Measurements from ENCODE around the gene ARL3.
"Not testable (repeated sequence)": the region's sequence is repeated elsewhere in the genome, so short reads cannot be mapped to it uniquely, and the experiment has no call there.

The ARL3 gene

DNA sequence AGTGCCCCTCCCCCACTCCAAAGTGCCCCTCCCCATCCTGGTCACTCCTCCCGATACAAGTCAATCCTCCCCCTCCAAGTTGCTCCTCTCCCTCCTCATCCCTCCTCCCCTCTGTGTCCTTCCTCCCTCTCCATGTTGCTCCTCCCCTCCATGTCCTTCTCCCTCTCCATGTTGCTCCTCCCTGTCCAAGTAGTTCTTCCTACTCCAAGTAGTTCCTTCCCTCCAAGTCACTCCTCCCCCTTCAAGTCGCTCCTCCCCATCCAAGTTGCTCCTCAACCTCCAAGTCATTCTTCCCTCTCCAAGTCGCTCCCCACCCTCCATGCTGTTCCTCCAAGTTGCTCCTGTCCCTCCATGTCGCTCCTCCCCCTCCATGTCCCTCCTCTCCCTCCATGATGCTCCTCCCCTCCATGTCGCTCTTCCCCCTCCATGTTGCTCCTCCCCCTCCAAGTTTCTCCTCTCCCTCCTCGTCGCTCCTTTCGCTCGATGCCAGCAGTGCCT lies 20.9 kb upstream of the ARL3 start:
- no peak for DNase-seq (ENCODE audit: low spot score)

DNA sequence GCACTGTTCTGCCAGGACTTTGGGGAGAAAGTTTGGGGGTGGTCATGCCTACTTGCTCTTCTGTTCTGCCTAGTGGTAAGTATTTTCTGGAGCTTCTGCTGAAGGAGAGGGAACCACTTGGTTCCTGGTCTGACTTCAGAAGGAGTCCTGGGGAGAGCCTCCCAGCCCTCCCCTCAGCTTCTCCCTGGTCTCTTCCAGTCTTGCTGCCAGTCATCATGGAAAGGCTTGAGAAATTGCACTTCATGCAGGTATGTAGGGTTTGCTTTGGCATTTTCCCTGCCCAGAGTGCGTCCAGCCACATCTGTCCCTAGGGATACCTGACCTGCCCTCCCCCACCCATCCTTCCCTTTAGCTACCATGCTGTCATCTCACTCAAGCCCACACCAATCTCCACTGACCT lies 18.5 kb upstream of the ARL3 start:
- no peak for DNase-seq (ENCODE audit: low spot score)

DNA sequence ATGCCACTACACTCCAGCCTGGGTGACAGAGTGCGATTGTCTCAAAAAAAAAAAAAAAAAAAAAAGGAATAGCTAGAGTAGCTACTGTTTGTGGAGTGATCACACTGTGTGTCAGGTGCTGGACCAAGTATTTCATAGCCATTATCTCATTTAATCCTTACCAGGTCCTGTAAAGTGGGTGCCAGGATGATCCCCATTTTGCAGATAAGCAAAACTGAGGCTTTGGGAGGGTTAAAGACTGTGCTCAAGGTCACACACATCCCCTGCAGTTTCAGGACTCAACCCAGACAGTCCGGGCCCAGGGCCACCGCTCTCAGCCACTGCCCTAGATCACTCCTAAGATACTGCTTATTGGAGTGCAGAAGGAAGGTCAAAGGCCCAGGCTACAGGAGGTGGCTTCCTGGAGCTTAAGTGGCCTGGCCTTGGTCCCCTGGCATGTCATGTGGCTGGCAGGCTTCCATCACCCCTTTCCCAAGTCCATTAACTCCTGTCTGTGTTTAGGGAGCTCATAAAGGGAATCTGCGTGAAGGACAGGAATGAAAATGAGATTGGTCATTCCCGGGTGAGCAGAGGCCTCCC lies 17.1 kb upstream of the ARL3 start:
- DNase-seq (ENCODE audit: low spot score), result no peak

DNA sequence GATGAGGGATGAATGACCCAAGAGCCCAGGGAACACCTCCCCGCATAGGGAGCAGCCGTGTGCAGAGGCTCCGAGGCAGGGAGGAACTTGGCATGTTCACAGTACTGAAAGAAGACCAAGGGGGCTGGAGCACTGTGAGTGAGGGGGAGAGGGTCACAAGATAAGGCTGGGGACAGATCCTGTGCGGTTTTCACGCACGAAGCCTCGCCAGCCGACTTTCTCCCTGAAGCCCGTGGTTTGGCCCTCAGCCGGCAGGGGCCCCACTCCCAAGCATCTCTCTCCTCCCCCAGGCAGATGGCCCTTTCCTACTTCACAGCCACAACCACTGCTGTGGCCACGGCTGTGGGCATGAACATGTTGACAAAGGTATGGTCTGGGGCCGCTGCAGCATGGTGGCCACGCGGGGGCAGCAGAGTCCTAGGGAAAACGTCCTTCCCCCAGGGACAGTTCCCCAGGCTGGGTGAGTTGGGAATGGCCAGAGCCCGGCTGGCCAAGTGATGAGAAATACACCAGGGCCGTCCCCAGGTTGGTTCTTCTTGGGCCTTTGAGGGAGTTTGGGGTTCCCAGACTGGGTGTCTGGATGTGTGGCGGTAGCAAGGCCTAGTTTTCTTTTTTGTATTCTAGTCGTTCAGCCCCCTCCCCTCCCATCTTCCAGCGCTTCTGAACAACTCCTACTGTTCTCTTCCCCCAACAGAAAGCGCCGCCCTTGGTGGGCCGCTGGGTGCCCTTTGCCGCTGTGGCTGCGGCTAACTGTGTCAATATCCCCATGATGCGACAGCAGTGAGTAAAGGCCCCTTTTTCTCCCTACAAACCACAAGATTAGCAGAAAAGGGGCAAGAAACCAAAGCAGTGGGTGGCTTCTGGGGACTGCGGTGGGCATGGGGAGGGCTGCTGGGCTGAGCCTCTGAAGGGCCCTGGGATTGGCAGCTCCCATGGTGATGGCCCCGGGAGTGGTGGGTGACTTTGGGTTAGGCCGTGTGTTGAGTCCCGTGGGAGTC lies 15.1 kb upstream of the ARL3 start:
- DNase-seq (ENCODE audit: low spot score), result peak; percentile 32

DNA sequence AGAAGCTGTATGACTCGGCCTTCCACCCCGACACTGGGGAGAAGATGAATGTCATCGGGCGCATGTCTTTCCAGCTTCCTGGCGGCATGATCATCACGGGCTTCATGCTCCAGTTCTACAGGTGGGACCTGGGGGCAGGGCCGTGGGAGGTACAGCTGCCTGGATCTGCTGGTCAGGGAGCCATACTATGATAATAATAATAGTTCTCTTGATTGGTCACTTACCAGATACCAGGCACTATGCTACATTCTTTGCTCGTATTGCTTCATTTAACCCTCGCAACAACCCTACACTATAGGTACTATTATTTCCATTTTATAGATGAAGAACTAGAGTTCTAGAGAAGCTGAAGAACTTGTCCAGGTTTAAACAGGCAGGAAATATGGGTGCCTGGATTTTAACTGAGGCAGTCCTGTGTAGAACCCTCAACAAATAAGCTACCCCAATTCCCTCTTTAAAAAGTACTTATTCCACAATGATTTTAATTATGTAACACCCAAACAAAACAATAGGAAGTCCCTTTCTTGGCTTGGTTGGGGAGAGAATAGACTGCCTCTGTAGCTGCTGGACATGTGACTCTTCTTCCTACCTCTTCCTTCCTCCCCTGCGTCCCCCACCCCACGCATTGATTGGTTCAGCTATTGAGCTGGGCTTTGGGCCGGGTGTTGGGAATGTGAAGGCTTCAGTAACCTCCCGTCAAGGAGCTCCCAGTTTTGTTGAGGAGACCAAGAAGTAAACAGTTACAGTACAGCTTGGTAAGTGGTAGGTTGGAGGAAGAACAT lies 13.0 kb upstream of the ARL3 start:
- no peak for DNase-seq (ENCODE audit: low spot score)

DNA sequence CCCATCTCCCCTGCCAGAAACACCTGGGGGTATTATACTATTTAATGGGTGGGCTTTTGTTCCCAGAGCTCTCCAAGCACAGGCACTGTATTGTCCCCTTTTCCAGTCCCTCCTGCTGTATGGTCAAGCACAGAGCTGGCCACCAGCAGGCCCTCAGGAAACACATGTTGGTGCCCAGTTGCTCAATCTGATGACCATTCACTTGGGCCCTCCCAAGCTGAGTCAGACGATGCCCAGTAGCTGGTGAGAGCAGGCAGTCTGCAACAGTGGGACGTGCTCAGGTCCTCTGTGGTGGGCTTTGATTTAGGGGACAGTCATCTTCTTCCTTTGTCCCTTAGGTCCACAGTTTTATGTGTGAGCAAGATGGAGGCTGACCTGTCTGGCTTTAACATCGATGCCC lies 12.1 kb upstream of the ARL3 start:
- DNase-seq (ENCODE audit: low spot score), result no peak

DNA sequence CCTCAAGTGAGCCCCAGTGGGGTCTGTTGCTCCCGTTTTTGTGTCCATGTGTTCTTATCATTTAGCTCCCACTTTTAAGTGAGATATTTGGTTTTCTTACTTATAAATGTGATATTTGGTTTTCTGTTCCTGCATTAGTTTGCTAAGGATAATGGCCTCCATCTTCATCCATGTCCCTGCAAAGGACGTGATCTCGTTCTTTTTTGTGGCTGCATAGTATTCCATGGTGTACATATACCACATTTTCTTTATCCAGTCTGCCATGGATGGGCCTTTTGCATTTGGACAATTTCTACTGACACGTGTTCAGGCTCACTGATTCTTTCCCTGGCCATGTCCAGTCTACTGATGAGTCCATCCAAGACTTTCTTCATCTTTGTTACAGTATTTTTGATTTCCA lies 9.8 kb upstream of the ARL3 start:
- no peak for DNase-seq (ENCODE audit: low spot score)

DNA sequence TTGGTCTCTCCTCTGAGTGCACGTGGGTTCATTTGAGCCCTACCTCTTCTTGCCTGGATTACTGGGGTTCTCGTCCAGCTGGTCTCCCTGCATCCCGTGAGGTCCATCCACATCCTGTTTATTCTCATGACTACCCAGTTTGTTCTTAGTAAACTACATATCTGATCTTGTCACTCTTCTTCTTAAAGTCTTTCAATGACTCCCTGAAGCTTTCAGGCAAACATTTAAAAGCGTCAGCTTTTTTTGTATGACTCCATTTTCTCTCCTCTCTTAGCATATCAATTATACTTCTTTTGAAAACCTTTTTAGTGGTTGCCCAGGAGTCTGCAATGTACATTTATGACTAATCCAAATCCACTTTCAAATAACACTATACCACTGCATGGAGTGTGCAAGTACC lies 7.8 kb upstream of the ARL3 start:
- DNase-seq (ENCODE audit: low spot score), result no peak

DNA sequence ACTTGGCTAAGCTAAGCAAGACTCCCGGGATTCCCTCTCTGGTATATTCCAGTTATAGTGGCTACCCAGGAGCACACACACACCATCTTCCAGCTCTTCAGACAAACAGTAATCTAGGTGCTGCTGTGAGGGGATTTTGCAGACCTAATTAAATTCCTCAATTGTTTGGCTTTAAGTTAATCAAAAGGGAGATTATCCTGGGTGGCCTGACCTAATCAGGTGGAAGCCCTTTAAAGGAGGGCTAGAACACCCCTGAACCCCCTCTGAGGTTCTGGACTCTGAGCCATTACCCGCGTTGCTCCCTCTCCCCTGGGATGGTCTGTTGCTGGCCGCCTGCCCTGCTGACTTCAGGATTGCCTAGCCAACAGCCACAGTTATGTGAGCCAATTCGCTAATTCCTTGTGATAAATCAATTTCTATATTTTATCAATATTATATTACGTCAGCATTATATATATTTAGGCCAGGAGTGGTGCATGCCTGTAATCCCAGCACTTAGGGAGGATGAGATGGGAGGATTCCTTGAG lies 6.6 kb upstream of the ARL3 start:
- no peak for DNase-seq (ENCODE audit: low spot score)

DNA sequence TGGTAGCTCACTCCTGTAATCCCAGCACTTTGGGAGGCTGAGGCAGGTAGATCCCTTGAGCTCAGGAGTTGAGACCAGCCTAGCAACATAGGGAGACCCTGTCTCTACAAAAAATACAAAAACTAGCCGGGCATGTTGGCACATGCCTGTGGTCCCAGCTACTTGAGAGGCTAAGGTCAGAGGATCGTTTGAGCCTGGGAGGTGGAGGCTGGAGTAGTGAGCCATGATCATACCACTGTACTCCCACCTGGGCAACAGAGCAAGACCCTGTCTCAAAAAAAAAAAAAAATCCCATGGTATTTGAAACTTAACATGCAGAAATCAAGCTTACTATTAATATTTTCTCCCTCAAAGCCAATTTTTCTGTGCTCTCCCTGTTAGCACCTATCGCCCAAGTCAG lies 6.1 kb upstream of the ARL3 start:
- DNase-seq (ENCODE audit: low spot score), result no peak

DNA sequence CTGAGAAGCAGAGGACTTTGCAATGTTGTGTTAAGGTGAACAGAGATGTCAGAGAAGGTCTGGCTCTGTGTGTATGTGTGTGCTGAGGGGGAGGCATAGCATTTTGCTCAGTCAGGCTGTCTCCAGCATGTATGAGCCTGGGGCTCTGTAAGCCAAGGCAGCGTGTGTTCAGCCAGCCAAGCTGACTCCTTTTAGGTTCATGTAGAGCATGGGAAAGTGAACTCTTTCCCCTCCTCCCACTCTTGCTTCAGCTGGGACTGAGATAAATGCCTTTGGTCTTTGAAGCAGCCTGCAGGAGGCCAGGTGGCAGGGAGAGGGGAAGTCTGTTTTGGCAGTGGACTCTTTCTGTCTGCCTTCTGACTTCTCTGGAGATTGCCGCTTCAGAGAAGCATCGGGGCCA lies 4.0 kb upstream of the ARL3 start:
- DNase-seq (ENCODE audit: low spot score), result peak; percentile 30

DNA sequence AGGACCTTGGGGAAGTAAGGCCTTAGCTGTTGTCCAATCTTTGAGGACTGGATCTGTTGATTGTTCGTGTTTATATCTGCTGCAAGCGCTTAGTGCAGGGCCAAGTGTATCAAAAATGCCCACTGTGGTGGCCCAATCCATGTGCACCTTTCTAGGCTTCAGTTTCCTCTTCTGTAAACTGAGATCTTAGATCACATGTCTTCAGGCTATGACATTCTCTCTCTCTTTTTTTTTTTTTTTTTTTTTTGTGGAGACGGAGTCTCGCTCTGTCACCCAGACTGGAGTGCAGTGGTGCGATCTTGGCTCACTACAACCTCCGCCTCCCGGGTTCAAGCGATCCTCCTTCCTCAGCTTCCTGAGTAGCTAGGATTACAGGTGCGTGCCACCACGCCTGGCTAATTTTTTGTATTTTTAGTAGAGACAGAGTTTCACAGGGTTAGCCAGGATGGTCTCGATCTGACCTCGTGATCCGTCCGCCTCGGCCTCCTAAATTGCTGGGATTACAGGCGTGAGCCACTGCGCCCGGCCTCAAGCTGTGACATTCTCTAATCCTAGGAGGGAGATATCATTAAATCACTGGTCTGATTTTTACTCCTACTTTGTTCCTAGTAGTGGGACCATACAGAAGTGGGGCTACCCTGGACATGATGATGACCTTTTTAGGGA lies 2.8 kb upstream of the ARL3 start:
- DNase-seq (ENCODE audit: low spot score), result not testable (repeated sequence)

DNA sequence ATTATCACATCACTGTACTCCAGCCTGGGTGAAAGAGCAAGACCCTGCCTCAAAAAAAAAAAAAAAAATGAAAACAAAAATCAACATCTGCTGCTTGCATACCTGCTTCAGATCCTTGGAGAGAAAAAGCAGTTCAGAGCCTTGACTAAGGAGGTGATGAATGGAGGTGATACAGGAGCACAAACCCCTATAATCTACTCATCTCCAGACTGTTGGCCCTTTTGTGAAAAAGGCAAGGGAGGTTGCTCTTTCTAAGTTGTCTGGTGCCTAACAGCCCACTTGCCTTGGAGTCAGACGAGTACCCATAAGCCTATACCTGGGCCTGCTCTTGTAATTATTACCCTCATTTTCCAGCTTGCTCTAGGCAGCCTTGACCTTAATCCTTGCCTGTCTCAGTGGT lies 1.7 kb upstream of the ARL3 start:
- peak; percentile 27 for DNase-seq (ENCODE audit: low spot score)

DNA sequence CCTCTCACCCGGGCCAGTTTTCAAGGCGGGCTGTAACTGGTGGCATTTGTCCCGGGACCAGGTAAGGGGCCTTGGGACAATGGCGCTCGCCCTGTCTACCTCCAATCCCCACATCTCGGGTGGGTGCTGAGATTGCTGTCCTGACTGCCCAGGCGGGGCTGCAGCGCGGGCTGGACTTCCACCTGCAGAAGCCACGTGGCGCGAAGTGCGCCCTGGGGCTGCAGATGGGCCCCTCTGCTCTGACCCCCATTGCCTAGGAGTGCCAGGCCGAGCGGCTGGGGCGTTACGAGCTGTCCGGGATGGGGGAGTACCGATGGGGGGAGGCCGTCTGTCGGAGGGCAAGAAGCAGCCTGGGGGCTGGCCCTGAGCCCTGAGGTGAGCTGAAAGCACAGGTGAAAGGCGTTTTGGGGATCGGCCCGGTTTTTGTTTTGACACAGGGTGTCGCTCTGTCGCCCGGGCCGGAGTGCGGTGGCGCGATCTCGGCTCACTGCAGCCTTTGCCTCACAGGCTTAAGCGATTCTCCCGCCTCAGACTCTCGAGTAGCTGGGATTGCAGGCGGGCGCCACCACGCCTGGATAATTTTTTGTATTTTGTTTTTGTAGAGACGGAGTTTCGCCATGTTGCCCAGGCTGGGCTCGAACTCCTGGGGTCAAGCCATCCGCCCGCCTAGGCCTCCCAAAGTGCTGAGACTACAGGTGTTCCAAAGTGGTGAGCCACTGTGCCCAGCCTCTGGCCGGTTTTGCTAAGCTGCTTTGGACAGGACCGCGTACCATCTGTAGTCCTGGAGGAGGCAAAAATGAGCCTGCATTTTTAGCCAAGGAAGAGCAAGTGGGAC lies 641 bp upstream of the ARL3 start, which contains the start of gene SFXN2:
Gene SFXN2, plus strand, starts transcription at position 16 of the 835 bp plus-strand sequence. CDS start 12,001 bp downstream, outside the sequence.
- peak; percentile 72 for DNase-seq (ENCODE audit: low spot score)

DNA sequence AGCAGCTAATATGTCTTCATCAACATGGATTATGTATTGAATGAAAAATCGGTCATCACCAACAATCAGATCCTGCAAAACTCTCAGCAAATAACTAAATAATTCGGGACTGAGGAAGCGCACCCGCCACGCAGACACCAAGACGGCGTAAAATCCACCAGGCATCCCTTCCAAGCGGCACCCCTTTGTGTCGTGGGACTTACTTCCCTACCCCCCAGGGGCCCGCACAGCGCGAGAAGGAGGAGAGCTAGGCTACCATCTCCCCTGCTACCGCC lies 721 bp downstream of the ARL3 start:
- DNase-seq (ENCODE audit: low spot score), result no peak

DNA sequence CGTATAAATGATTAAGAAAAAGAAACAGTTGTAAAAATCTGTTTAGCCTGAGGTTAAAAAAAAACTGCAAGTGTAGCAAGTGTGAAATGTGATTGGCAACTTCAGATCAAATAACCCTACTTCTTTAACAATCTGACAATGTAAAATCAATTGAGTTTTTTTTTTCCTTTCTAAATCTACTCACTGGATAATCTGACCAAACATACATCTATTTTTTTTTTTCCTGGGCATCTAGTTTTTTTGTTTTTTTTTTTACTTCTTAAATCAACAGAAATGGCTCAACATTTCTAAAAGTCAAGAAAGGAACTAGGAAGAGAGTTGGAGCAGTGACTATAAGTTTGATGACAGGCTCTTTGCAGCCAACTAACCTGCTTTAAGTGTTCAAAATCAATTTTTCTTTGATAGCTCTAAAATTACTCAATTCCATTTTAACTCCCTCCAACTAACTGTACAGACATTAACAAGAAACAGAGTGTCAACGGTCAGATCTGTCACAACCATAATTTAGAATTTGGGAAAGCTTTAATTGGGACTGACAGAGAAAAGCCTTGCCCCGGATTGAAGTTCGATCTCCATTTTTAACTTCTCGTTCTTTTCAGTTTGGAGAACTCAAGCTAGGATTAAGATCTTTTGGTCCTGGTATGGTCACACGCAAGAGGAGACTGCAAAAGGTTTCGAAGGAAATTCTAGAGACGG lies 1.2 kb downstream of the ARL3 start:
- DNase-seq (ENCODE audit: low spot score), result no peak

DNA sequence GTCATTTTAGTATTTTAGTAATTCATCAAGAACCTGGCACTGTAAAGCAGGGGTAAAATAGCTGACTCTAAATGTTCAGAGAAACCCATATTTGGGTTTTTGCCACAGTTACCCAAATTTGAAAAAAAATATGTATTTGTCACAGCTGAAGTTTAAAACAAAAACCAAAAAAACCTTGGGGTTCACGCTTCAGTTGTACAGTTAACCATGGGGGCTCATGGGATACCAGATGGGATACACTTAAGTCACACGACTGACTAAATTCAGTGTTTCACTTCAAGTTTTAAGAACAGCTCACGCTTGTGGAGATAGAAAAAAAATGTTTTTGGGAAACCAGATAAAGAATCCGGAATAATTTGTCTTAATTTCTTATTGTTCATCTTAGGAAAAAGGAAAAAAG lies 2.1 kb downstream of the ARL3 start:
- DNase-seq (ENCODE audit: low spot score), result peak; percentile 59

DNA sequence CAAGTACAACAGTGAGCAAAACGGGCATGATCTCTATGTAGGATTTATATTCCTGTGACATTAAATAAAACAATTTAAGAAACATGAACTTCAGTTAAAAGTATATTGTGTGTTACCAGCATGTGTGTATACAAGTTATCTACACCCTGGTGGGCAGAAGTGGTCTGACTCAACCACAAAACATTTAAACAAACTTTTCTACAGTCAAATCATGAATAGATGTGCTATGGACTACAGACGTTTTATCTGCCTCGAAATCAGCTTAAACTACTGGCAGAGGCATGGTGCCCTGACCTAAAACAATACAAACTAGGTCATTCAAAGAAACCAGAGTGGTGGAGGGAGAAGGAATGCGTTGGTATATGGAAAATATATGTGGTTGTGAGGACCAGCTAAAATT lies 3.6 kb downstream of the ARL3 start:
- DNase-seq (ENCODE audit: low spot score), result peak; percentile 29

DNA sequence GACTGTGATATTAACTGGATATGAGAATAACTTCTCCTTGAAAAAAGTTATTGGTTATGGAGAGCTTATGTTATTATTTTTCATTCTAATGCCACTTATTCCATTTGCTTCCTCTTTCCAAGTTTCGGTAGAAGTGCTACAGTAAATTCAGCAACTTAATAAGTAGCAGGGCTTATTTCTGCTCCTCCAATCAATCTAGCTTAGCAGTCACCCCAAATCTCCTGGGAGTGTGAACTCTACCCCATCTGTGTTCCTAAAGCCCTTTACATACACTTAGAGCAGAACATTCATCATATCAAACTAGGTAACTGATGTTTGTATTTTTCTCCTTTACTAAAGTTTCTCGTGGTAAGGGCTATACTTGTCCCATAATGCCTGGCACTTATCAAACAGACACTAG lies 8.7 kb downstream of the ARL3 start:
- peak; percentile 38 for DNase-seq (ENCODE audit: low spot score)

DNA sequence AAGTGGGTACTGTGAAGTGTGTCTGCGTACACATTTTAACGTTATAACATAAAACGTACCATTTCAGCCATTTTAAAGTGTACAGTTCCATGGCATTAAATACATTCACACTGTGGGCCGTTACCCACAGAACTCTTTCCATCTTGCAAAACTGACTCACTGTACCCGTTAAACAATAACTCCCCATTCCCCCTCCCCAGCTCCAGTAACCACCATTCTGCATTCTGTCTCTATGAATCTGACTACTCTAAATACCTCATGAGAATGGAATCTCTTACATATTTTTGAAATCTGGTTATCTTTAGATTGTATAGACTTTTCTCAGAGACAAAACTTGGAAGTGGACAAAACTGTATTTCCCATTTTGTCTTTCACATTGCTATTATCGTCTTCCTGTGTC lies 9.3 kb downstream of the ARL3 start:
- DNase-seq (ENCODE audit: low spot score), result no peak

All from NAMALWA (cell line).